PFSK-1 (cell line): Measurements from ENCODE around the gene RBMS3.

ENCODE experiments used
- POLR2AphosphoS5 ChIP-seq: IDR thresholded peaks from 2 replicates; pipeline ENCODE4 v1.6.1; 2012; ENCODE audit warnings: low read depth, mild to moderate bottlenecking, control low read depth, low read length, moderate library complexity
- REST ChIP-seq, 2 experiments: IDR thresholded peaks; 2 replicates each; pipeline versions ENCODE4 v1.6.1 to v1.8.0; 2011 to 2012; ENCODE audit warnings: low read depth in 2 of 2, low read length in 2 of 2, control low read depth in 1 of 2, inconsistent platforms in 1 of 2, mild to moderate bottlenecking in 1 of 2, moderate library complexity in 1 of 2; ENCODE audit not compliant: insufficient read depth in 1 of 2
- SIN3A ChIP-seq: IDR thresholded peaks from 2 replicates; pipeline ENCODE4 v1.6.1; 2012; ENCODE audit warnings: mild to moderate bottlenecking, low read length, moderate library complexity, borderline replicate concordance; ENCODE audit not compliant: insufficient read depth
- TAF1 ChIP-seq: IDR thresholded peaks from 2 replicates; pipeline ENCODE4 v1.6.1; 2012; ENCODE audit warnings: low read length, control low read depth, borderline replicate concordance; ENCODE audit not compliant: insufficient read depth

- TF ChIP-seq TAF1 (no peak), POLR2AphosphoS5 (no peak), REST (IDR thresholded peaks at IDR 0.05; ENCODE audit: insufficient read depth in 1 of 2, low read depth in 2 of 2, low read length in 2 of 2) (no peak), SIN3A (no peak)
Measured at GRCh38 chr3:29693863-29694262, 413.0 kb downstream of the RBMS3 start.
